Measurements from ENCODE around the gene CD70.

- no peak for TF ChIP-seq CTCF (IDR thresholded peaks at IDR 0.05)
- no peak for TF ChIP-seq POLR2A (IDR thresholded peaks at IDR 0.05)
Measured at GRCh38 chr19:6543866-6544347, 47.0 kb downstream of the CD70 start.
